Erythroblast (primary cell): ENCODE results near the gene AOX1.
"Not testable (repeated sequence)": the region's sequence is repeated elsewhere in the genome, so short reads cannot be mapped to it uniquely, and the experiment has no call there.

ENCODE experiments used
- GATA1 ChIP-seq: IDR thresholded peaks from 2 replicates; pipeline ENCODE4 v1.6.1; 2011; ENCODE audit warnings: low read depth, mild to moderate bottlenecking, control low read depth, low read length, moderate library complexity
- POLR2A ChIP-seq: IDR thresholded peaks from 2 replicates; pipeline ENCODE4 v1.6.1; 2011; ENCODE audit warnings: mild to moderate bottlenecking, low read length

DNA sequence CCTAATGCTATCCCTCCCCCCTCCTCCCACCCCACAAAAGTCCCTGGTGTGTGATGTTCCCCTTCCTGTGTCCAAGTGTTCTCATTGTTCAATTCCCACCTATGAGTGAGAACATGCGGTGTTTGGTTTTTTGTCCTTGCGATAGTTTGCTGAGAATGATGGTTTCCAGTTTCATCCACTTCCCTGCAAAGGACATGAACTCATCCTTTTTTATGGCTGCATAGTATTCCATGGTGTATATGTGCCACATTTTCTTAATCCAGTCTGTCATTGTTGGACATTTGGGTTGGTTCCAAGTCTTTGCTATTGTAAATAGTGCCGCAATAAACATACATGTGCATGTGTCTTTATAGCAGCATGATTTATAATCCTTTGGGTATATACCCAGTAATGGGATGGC is 129.2 kb downstream of the AOX1 start:
- TF ChIP-seq POLR2A, GATA1: not testable (repeated sequence)
